Measurements from ENCODE around the gene AACS. TPM values are rescaled to one million over a fixed set of nuclear protein-coding genes. Genes with fewer than 3 reads are reported as not detected.

Gene AACS
- total and polyA plus RNA-seq, 2 of the 4 experiments (the other 2 are of a cell fraction), result 22.0 to 24.9 TPM

DNA sequence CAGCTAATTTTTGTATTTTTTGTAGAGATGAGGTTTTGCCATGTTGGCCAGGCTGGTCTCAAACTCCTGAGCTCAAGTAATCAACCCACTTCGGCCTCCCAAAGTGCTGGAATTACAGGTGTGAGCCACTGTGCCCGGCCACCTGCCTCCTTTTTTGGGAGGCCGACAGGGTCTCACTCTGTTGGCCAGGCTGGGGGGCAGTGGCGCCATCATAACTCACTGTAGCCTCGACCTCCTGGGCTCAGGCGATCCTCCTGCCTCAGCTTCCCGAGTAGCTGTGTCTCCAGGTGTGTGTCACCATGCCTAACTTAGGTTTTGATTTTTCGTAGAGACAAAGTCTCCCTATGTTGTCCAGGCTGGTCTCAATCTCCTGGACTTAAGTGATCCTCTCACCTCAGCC lies 70.7 kb downstream of the AACS start:
- H4K91ac ChIP-seq (ENCODE audit: insufficient read depth, low read depth, low read length), result no peak overlapping the region
- no peaks in the 10 kb centered on the region for H3K9me3 ChIP-seq (ENCODE audit: control insufficient read depth, insufficient read depth, low read length)
- peaks cover 5% of the 10 kb centered on the region; the same call in 1 of the 2 replicates for H3K9me1 ChIP-seq (ENCODE audit: insufficient read depth, low read length)
- no peak overlapping the region for H2AFZ ChIP-seq (replicated peaks; ENCODE audit: low read length, poor library complexity)
- in situ Hi-C loops (cut with MboI; ENCODE audit: low sequenced_read_pairs) (no loop called here), dilution Hi-C loops (cut with HindIII; ENCODE audit: low sequenced_read_pairs, unreplicated experiment) (no loop called here), intact Hi-C loops (cut with micrococcal nuclease) (no loop called here)
- DNase-seq (no peak), ATAC-seq (ENCODE audit: low read depth) (no peak)
- no peak overlapping the region for H3K56ac ChIP-seq (ENCODE audit: extremely low read depth, insufficient read depth, low read length)
- H2AK5ac ChIP-seq (ENCODE audit: low read depth, low read length), result no peak overlapping the region
- no peak overlapping the region for H2BK15ac ChIP-seq (ENCODE audit: low read depth, low read length)
- H3K79me1 ChIP-seq (ENCODE audit: low read depth in 1 of 2, low read length in 2 of 2), result no peaks in the 10 kb centered on the region
- H3K14ac ChIP-seq (replicated peaks; ENCODE audit: low read depth, low read length), result no peak overlapping the region
- no peak overlapping the region for H3K18ac ChIP-seq (ENCODE audit: low read depth, low read length)
- no peak overlapping the region for H4K8ac ChIP-seq (ENCODE audit: low read depth in 2 of 2, low read length in 2 of 2)
- H4K20me1 ChIP-seq (ENCODE audit: insufficient read depth, low read length), result no peaks in the 10 kb centered on the region
- no peak overlapping the region for H3K4me3 ChIP-seq (ENCODE audit: insufficient read depth, low read depth, low read length)
- no peak overlapping the region for H2BK120ac ChIP-seq (ENCODE audit: low read depth, low read length)
- H3K4me1 ChIP-seq (ENCODE audit: control insufficient read depth, insufficient read depth, low read length), result no peaks in the 10 kb centered on the region; the same call in 1 of the 2 replicates
- no TSS peak for BruUV-seq (replicated peaks)
- H2BK20ac ChIP-seq (ENCODE audit: low read depth, low read length), result no peak overlapping the region
- TF ChIP-seq BHLHE40 (IDR thresholded peaks at IDR 0.05; ENCODE audit: low read depth, low read length) (no peak), RAD21 (IDR thresholded peaks at IDR 0.05; ENCODE audit: low read length) (no peak), CHD1 (IDR thresholded peaks at IDR 0.05; ENCODE audit: low read depth, low read length) (no peak), FOS (IDR thresholded peaks at IDR 0.05; ENCODE audit: low read depth, low read length) (no peak), SMC3 (IDR thresholded peaks at IDR 0.05; ENCODE audit: low read depth, low read length) (no peak), MXI1 (IDR thresholded peaks at IDR 0.05; ENCODE audit: borderline replicate concordance, low read depth, low read length) (no peak), MAZ (IDR thresholded peaks at IDR 0.05; ENCODE audit: borderline replicate concordance, low read depth, low read length) (no peak), NFE2L2 (IDR thresholded peaks at IDR 0.05; ENCODE audit: low read depth, low read length) (no peak), ELK1 (IDR thresholded peaks at IDR 0.05; ENCODE audit: borderline replicate concordance, low read depth, low read length) (no peak), MAFK (IDR thresholded peaks at IDR 0.05; ENCODE audit: low read depth, low read length) (no peak), POLR2A (IDR thresholded peaks at IDR 0.05; ENCODE audit: low read depth, low read length) (no peak), CTCF (conservative IDR thresholded peaks at IDR 0.05; ENCODE audit: low read depth, low read length) (no peak)
- no peak overlapping the region for H3K23ac ChIP-seq (ENCODE audit: low read depth, low read length)
- H3K27ac ChIP-seq (ENCODE audit: insufficient read depth, low read length), result no peak overlapping the region
- no peak overlapping the region for H3K9ac ChIP-seq (ENCODE audit: low read depth, low read length)
- H2BK5ac ChIP-seq (ENCODE audit: low read depth, low read length, poor library complexity, severe bottlenecking), result no peak overlapping the region
- 95% methylated on average over 6 of the region's 8 CpGs; no CpG with 5 or more reads in 1 of the 2 experiments for WGBS, 2 experiments (ENCODE audit: extremely low coverage in 2 of 2, insufficient read length in 1 of 2)
- H2AK9ac ChIP-seq (replicated peaks; ENCODE audit: low read depth, low read length, poor library complexity), result no peak overlapping the region
- no peak overlapping the region for H3K4ac ChIP-seq (ENCODE audit: low read depth, low read length)
- H3K4me2 ChIP-seq (ENCODE audit: low read depth, low read length), result no peak overlapping the region
- H4K5ac ChIP-seq (ENCODE audit: low read depth, low read length), result no peak overlapping the region
- ChIA-PET CTCF (no interaction called here), POLR2A (ENCODE audit: unreplicated experiment) (no interaction called here)
- H3K27me3 ChIP-seq (ENCODE audit: control insufficient read depth, insufficient read depth, low read length), result no peaks in the 10 kb centered on the region
- peaks cover 7% of the 10 kb centered on the region; the same call in 1 of the 2 replicates for H3K36me3 ChIP-seq (ENCODE audit: control insufficient read depth, insufficient read depth, low read length)
